Measurements from ENCODE around the gene GABPB2.

DNA sequence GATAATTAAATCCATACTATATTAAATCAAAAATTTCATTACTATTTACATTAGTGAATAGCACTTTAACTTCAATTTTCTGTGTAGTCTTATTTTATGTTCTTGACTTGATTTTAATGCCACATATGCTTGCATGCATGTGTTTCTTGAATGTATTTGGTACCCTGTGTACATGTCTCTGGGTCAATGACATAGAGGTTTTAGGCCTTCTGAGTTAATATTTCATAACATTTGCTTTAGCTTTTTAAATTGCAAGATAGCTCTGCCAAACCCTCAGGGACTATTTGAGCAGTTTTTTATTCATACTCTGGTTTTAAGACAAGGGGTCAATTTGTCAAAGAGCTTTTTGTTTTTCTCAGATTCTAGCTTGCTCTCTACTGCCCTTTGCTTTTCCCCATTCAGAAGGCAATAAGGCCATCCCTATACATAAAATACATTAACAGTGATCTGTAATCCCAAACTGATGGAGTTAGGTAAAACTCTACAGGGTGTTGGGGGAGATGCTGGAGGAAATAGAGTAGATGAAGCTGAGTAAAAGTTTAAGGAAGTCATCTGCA lies 5.4 kb upstream of the GABPB2 start:
- TF ChIP-seq ZNF184 (tag by site-specific recombination; IDR thresholded peaks at IDR 0.05) = no peak
- TF ChIP-seq, protein P1, sequence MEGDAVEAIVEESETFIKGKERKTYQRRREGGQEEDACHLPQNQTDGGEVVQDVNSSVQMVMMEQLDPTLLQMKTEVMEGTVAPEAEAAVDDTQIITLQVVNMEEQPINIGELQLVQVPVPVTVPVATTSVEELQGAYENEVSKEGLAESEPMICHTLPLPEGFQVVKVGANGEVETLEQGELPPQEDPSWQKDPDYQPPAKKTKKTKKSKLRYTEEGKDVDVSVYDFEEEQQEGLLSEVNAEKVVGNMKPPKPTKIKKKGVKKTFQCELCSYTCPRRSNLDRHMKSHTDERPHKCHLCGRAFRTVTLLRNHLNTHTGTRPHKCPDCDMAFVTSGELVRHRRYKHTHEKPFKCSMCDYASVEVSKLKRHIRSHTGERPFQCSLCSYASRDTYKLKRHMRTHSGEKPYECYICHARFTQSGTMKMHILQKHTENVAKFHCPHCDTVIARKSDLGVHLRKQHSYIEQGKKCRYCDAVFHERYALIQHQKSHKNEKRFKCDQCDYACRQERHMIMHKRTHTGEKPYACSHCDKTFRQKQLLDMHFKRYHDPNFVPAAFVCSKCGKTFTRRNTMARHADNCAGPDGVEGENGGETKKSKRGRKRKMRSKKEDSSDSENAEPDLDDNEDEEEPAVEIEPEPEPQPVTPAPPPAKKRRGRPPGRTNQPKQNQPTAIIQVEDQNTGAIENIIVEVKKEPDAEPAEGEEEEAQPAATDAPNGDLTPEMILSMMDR (tag by site-specific recombination; IDR thresholded peaks at IDR 0.05) = no peak
- TF ChIP-seq, protein P2, sequence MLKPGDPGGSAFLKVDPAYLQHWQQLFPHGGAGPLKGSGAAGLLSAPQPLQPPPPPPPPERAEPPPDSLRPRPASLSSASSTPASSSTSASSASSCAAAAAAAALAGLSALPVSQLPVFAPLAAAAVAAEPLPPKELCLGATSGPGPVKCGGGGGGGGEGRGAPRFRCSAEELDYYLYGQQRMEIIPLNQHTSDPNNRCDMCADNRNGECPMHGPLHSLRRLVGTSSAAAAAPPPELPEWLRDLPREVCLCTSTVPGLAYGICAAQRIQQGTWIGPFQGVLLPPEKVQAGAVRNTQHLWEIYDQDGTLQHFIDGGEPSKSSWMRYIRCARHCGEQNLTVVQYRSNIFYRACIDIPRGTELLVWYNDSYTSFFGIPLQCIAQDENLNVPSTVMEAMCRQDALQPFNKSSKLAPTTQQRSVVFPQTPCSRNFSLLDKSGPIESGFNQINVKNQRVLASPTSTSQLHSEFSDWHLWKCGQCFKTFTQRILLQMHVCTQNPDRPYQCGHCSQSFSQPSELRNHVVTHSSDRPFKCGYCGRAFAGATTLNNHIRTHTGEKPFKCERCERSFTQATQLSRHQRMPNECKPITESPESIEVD (tag by site-specific recombination; IDR thresholded peaks at IDR 0.05) = no peak

Data from HEK293 (cell line).